Mesendoderm (in vitro differentiated cells): Measurements from ENCODE around the gene ERGIC1. TPM values are rescaled to one million over a fixed set of nuclear protein-coding genes. Genes with fewer than 3 reads are reported as not detected.
"Not testable (repeated sequence)": the region's sequence is repeated elsewhere in the genome, so short reads cannot be mapped to it uniquely, and the experiment has no call there.

ENCODE experiments used
- DNase-seq: peaks from one replicate; pipeline ENCODE4 v3.0.0; 2013
- H2AK5ac ChIP-seq: 2 replicates; pipeline ENCODE4 v1.6.1; 2013; ENCODE audit warnings: low read length, inconsistent platforms
- H2BK120ac ChIP-seq: 2 replicates; pipeline ENCODE4 v1.6.1; 2013; ENCODE audit warnings: low read depth, mild to moderate bottlenecking, low read length, moderate library complexity, mixed read lengths
- H2BK15ac ChIP-seq: replicated peaks from 2 replicates; pipeline ENCODE4 v1.6.1; 2013; ENCODE audit warnings: low read depth, mild to moderate bottlenecking, moderate library complexity
- H2BK5ac ChIP-seq: 2 replicates; pipeline ENCODE4 v1.6.1; 2013; ENCODE audit warnings: low read length, inconsistent platforms
- H3K18ac ChIP-seq: 2 replicates; pipeline ENCODE4 v1.6.1; 2013; ENCODE audit warnings: mild to moderate bottlenecking, low read length, mixed read lengths
- H3K23ac ChIP-seq: one replicate; pipeline ENCODE4 v1.6.1; 2013; ENCODE audit warnings: low read length
- H3K27ac ChIP-seq: 2 replicates; pipeline ENCODE4 v1.5.1; 2013; ENCODE audit warnings: low read depth, mild to moderate bottlenecking, inconsistent platforms, low read length, moderate library complexity
- H3K27me3 ChIP-seq: 2 replicates; pipeline ENCODE4 v1.6.1; 2013; ENCODE audit warnings: low read length, control low read depth, mild to moderate bottlenecking, inconsistent platforms; ENCODE audit not compliant: insufficient read depth, poor library complexity
- H3K36me3 ChIP-seq: 2 replicates; pipeline ENCODE4 v1.6.1; 2013; ENCODE audit warnings: low read length, inconsistent platforms; ENCODE audit not compliant: control insufficient read depth, insufficient read depth
- H3K4ac ChIP-seq: one replicate; pipeline ENCODE4 v1.6.1; 2013; ENCODE audit warnings: low read depth, mild to moderate bottlenecking, low read length, moderate library complexity
- H3K4me1 ChIP-seq: 2 replicates; pipeline ENCODE4 v1.6.1; 2013; ENCODE audit warnings: low read depth, low read length, inconsistent platforms; ENCODE audit not compliant: control insufficient read depth
- H3K4me2 ChIP-seq: 2 replicates; pipeline ENCODE4 v1.6.1; 2013; ENCODE audit warnings: low read length
- H3K4me3 ChIP-seq: 2 replicates; pipeline ENCODE4 v1.5.1; 2013; ENCODE audit warnings: mild to moderate bottlenecking, low read length
- H3K56ac ChIP-seq: one replicate; pipeline ENCODE4 v1.6.1; 2013; ENCODE audit warnings: low read length
- H3K79me1 ChIP-seq: 2 replicates; pipeline ENCODE4 v1.6.1; 2013; ENCODE audit warnings: low read length, inconsistent platforms
- H3K79me2 ChIP-seq: 2 replicates; pipeline ENCODE4 v1.6.1; 2013; ENCODE audit warnings: mild to moderate bottlenecking, low read length; ENCODE audit not compliant: control insufficient read depth, insufficient read depth
- H3K9ac ChIP-seq: 2 replicates; pipeline ENCODE4 v1.6.1; 2013; ENCODE audit warnings: low read length, inconsistent platforms
- H4K5ac ChIP-seq: one replicate; pipeline ENCODE4 v1.6.1; 2013; ENCODE audit warnings: low read length
- H4K8ac ChIP-seq: one replicate; pipeline ENCODE4 v1.6.1; 2013; ENCODE audit warnings: low read depth, mild to moderate bottlenecking, control low read depth, low read length, moderate library complexity
- WGBS: extraction: QIAGEN DNeasy Blood & Tissue Kit; methylation state at CpG from one replicate; pipeline ENCODE4 v1.1.7; 2013; ENCODE audit warnings: low lambda C conversion rate, missing lambda C conversion rate; ENCODE audit not compliant: insufficient coverage; ENCODE audit errors: extremely low coverage; 5-methylcytosine and 5-hydroxymethylcytosine counted together
- polyA plus RNA-seq, 2 experiments: library from polyadenylated mRNA; stranded (reverse); fragments of 200-250 nt; gene quantifications; one replicate each; pipeline ENCODE4 v1.2.3, GENCODE V29; 2013

ERGIC1 gene
- polyA plus RNA-seq (2013, experiment 1 of 2) = 55.0 TPM
- 57.1 TPM for polyA plus RNA-seq (2013, experiment 2 of 2)

- Histone ChIP-seq H3K79me1 (peaks cover 24% of the 10 kb centered on the region), H3K27me3 (no peaks in the 10 kb centered on the region), H3K79me2 (peaks cover 40% of the 10 kb centered on the region), H3K4ac (peak within 1 kb of the TSS; percentile 92), H3K27ac (peak within 1 kb of the TSS; percentile 84), H3K23ac (no peak within 1 kb of the TSS), H4K5ac (no peak within 1 kb of the TSS), H3K18ac (peak within 1 kb of the TSS; percentile 70), H3K36me3 (no peaks in the 10 kb centered on the region), H3K9ac (peak within 1 kb of the TSS; percentile 84), H2BK120ac (no peak within 1 kb of the TSS), H2BK15ac (no peak within 1 kb of the TSS), H4K8ac (no peak within 1 kb of the TSS), H3K4me2 (peak within 1 kb of the TSS; percentile 70), H3K4me3 (peak within 1 kb of the TSS; percentile 63), H2AK5ac (peak within 1 kb of the TSS; percentile 99), H2BK5ac (peak within 1 kb of the TSS; percentile 70), H3K56ac (peak within 1 kb of the TSS; percentile 92), H3K4me1 (peaks cover 7% of the 10 kb centered on the region)
- peak; percentile 87 for DNase-seq
- no CpG with 5 or more reads among the region's 53 CpGs for WGBS
These were observed at the start of gene ERGIC1 for GRCh38 chr5:172833686-172834414. Gene ERGIC1, plus strand, starts transcription at chr5:172834251. Its CDS starts 163 bp downstream, at chr5:172834414.

- Histone ChIP-seq H3K9ac (no peak overlapping the region), H3K27me3 (no peaks in the 10 kb centered on the region), H4K8ac (no peak overlapping the region), H4K5ac (no peak overlapping the region), H2BK5ac (no peak overlapping the region), H3K79me1 (no peaks in the 10 kb centered on the region), H3K18ac (no peak overlapping the region), H3K27ac (no peak overlapping the region), H2BK15ac (no peak overlapping the region), H3K4me2 (no peak overlapping the region), H2AK5ac (no peak overlapping the region), H3K4me1 (peaks cover 6% of the 10 kb centered on the region), H3K4ac (no peak overlapping the region), H3K56ac (no peak overlapping the region), H3K23ac (no peak overlapping the region), H3K79me2 (no peaks in the 10 kb centered on the region), H3K36me3 (no peaks in the 10 kb centered on the region), H2BK120ac (no peak overlapping the region), H3K4me3 (no peak overlapping the region)
- no CpG with 5 or more reads among the region's 7 CpGs for WGBS
- DNase-seq = no peak
These were observed 48.5 kb upstream of the ERGIC1 start for GRCh38 chr5:172785429-172786088.

GRCh38 chr5:172786736-172787462 lies 47.2 kb upstream of the ERGIC1 start:
- Histone ChIP-seq H3K27ac (peak overlapping the region; percentile 8), H3K4ac (no peak overlapping the region), H3K79me1 (no peaks in the 10 kb centered on the region), H3K4me2 (no peak overlapping the region), H2AK5ac (no peak overlapping the region), H3K23ac (no peak overlapping the region), H2BK5ac (peak overlapping the region; percentile 0), H4K8ac (no peak overlapping the region), H3K36me3 (no peaks in the 10 kb centered on the region), H3K18ac (no peak overlapping the region), H3K27me3 (no peaks in the 10 kb centered on the region), H2BK15ac (no peak overlapping the region), H2BK120ac (no peak overlapping the region), H3K79me2 (no peaks in the 10 kb centered on the region), H3K4me3 (no peak overlapping the region), H4K5ac (no peak overlapping the region), H3K9ac (no peak overlapping the region), H3K4me1 (peaks cover 6% of the 10 kb centered on the region), H3K56ac (peak overlapping the region; percentile 19)
- WGBS = no CpG with 5 or more reads among the region's 9 CpGs
- peak; percentile 11 for DNase-seq

- H2BK120ac ChIP-seq, H2AK5ac ChIP-seq, H3K56ac ChIP-seq, H3K36me3 ChIP-seq, H3K79me2 ChIP-seq, H3K79me1 ChIP-seq, H3K23ac ChIP-seq, H3K4me3 ChIP-seq, H3K4me2 ChIP-seq, H3K27me3 ChIP-seq, H3K4ac ChIP-seq, H3K4me1 ChIP-seq, H4K5ac ChIP-seq, H4K8ac ChIP-seq, H2BK5ac ChIP-seq, H3K18ac ChIP-seq, H2BK15ac ChIP-seq, H3K9ac ChIP-seq: not testable (repeated sequence)
- no CpG with 5 or more reads among the region's 3 CpGs for WGBS
- peak overlapping the region; percentile 8 for H3K27ac ChIP-seq
- peak; percentile 40 for DNase-seq
These were observed 46.5 kb upstream of the ERGIC1 start for GRCh38 chr5:172787538-172787937.

GRCh38 chr5:172788771-172789686 lies 45.0 kb upstream of the ERGIC1 start:
- no CpG with 5 or more reads among the region's 21 CpGs for WGBS
- Histone ChIP-seq H3K4me1 (peaks cover 6% of the 10 kb centered on the region), H3K79me2 (no peaks in the 10 kb centered on the region), H3K56ac (peak overlapping the region; percentile 77), H3K79me1 (no peaks in the 10 kb centered on the region), H3K27ac (peak overlapping the region; percentile 5), H3K36me3 (no peaks in the 10 kb centered on the region), H2AK5ac (no peak overlapping the region), H3K18ac (peak overlapping the region; percentile 81), H4K5ac (no peak overlapping the region), H3K4me2 (no peak overlapping the region), H4K8ac (peak overlapping the region; percentile 90), H3K4me3 (no peak overlapping the region), H2BK120ac (no peak overlapping the region), H2BK15ac (no peak overlapping the region), H2BK5ac (no peak overlapping the region), H3K4ac (peak overlapping the region; percentile 27), H3K9ac (no peak overlapping the region), H3K23ac (no peak overlapping the region), H3K27me3 (no peaks in the 10 kb centered on the region)
- peak; percentile 69 for DNase-seq
